Gastroesophageal sphincter (tissue), 3 donors: ENCODE data around the gene NTN5.

Experiments used
- POLR2AphosphoS5 ChIP-seq: sonication (generic); formaldehyde crosslinking; IDR thresholded peaks from one replicate; pipeline ENCODE4 v1.6.1; 2017; ENCODE audit warnings: antibody characterized with exemption
- TF ChIP-seq, protein P1 (sequence below), 4 experiments: fragments of 200-600 bp in 2 of 4; fragments of 450-650 bp in 2 of 4; sonication (generic) in 1 of 4; IDR thresholded peaks; one replicate each; pipeline ENCODE4 v1.5.1; 2017 to 2019; ENCODE audit warnings: antibody characterized with exemption in 4 of 4, mild to moderate bottlenecking in 2 of 4, moderate library complexity in 2 of 4

GRCh38 chr19:48642862-48643261 is 30.0 kb downstream of the NTN5 start:
- TF ChIP-seq, protein P1, sequence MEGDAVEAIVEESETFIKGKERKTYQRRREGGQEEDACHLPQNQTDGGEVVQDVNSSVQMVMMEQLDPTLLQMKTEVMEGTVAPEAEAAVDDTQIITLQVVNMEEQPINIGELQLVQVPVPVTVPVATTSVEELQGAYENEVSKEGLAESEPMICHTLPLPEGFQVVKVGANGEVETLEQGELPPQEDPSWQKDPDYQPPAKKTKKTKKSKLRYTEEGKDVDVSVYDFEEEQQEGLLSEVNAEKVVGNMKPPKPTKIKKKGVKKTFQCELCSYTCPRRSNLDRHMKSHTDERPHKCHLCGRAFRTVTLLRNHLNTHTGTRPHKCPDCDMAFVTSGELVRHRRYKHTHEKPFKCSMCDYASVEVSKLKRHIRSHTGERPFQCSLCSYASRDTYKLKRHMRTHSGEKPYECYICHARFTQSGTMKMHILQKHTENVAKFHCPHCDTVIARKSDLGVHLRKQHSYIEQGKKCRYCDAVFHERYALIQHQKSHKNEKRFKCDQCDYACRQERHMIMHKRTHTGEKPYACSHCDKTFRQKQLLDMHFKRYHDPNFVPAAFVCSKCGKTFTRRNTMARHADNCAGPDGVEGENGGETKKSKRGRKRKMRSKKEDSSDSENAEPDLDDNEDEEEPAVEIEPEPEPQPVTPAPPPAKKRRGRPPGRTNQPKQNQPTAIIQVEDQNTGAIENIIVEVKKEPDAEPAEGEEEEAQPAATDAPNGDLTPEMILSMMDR (IDR thresholded peaks at IDR 0.05) = no peak
- TF ChIP-seq POLR2AphosphoS5 = no peak
